Measurements from ENCODE around the gene PDGFB.

PDGFB gene

DNA sequence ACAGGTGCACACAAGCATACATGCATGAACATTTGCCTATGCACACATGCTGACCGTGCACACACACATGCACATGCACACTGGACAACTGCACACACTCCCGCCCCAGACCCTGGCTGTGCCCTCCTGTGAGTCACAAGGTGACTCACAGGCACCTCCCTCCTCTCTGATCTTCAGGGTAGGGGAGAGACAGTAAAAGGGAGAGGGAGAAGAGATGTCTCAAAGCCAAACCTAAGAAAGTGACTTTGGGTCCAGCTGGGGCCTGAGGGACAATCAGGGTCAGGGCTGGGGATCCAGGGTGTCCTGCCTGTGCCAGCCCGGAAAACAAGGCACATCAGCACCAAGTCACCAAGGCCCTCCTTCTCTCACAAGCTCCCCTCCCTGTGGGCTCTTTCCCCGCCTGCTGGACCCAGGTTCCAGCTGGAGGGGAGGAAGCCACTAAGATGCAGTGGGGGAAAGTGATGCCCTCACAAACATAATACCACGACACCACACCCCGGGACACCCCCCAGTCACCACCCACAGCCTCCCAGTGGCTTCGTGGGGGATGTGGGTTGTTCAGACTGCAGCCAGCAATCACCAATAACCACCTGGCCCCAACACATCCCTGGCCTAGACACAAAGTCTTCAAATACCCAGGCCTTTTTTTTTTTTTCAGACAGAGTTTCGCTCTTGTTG is 39.3 kb downstream of the PDGFB start:
- Histone ChIP-seq H3K4me3 (ENCODE audit: low read depth in 1 of 2, low read length in 1 of 2) (no peak overlapping the region), H3K27me3 (peaks cover 25% of the 10 kb centered on the region), H3K27ac (no peak overlapping the region), H3K4me1 (ENCODE audit: control insufficient read depth in 1 of 2, insufficient read depth in 1 of 2, low read depth in 1 of 2, low read length in 1 of 2) (no peaks in the 10 kb centered on the region), H3K36me3 (no peaks in the 10 kb centered on the region), H3K9me3 (no peaks in the 10 kb centered on the region)
- no peak for TF ChIP-seq CTCF (IDR thresholded peaks at IDR 0.05)

DNA sequence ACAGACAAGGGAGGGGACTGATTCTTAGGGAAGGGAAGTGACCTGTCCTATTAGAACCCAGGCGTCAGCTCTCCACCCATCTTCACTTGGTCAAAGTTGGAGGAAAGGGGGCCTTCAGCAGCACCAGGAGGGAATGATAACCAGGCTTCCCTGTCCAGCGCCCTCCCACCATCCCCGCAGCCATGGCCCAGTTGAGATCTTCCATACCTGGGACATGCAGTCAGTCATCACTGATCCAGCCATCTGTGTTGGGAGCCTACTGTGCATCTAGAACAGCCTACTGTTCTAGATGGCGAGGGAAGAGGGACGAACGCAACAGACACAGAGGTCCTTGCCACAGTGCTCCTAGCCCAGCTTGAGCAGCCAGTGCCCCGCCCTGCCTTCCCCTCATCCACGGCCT is 40.6 kb downstream of the PDGFB start:
- no peak for TF ChIP-seq CTCF (IDR thresholded peaks at IDR 0.05)
- Histone ChIP-seq H3K4me1 (ENCODE audit: control insufficient read depth in 1 of 2, insufficient read depth in 1 of 2, low read depth in 1 of 2, low read length in 1 of 2) (no peaks in the 10 kb centered on the region), H3K36me3 (no peaks in the 10 kb centered on the region), H3K27me3 (peaks cover 26% of the 10 kb centered on the region), H3K9me3 (no peaks in the 10 kb centered on the region), H3K4me3 (ENCODE audit: low read depth in 1 of 2, low read length in 1 of 2) (no peak overlapping the region), H3K27ac (no peak overlapping the region)

DNA sequence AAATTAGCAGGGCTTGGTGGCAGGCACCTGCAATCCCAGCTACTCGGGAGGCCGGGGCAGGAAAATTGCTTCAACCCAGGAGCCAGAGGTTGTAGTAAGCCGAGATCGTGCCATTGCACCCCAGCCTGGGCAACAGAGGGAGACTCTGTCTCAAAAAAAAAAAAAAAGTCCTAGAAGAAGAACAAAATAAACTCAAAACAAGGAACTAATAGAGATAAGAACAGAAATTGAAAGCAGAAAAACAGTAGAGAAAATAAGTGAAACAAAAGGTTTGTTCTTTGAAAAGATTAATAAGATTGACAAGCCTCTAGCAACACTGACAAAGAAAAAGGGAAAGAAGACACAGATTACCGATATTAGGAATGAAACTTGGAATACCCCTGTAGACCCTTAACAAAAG is 47.2 kb downstream of the PDGFB start:
- peaks cover 47% of the 10 kb centered on the region for H3K27me3 ChIP-seq
- H3K36me3 ChIP-seq, result no peaks in the 10 kb centered on the region
- no peak overlapping the region for H3K4me3 ChIP-seq (ENCODE audit: low read depth in 1 of 2, low read length in 1 of 2)
- no peaks in the 10 kb centered on the region for H3K9me3 ChIP-seq
- H3K4me1 ChIP-seq (ENCODE audit: control insufficient read depth in 1 of 2, insufficient read depth in 1 of 2, low read depth in 1 of 2, low read length in 1 of 2), result peaks cover 0 to 4% of the 10 kb centered on the region in 2 experiments
- TF ChIP-seq CTCF (IDR thresholded peaks at IDR 0.05), result no peak
- no peak overlapping the region for H3K27ac ChIP-seq

DNA sequence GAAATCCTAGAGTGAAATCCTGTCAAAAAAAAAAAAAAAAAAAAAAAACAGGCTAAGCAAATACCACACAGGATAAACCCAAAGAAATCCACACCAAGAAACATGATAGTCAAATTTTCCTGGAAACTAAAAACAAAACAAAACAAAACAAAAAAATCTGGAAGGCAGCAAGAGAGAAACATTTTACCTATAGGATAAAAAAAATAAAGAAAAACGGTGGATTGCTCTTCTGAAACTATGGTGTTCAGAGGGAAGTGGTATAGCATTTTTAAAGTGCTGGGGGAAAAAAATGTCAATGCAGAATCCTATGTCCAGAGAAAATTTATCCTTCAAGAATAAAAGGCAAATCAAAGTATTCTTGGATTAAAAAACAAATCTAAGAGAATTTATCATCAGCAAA is 50.7 kb downstream of the PDGFB start:
- H3K9me3 ChIP-seq, result no peaks in the 10 kb centered on the region
- peaks cover 0 to 4% of the 10 kb centered on the region in 2 experiments for H3K4me1 ChIP-seq (ENCODE audit: control insufficient read depth in 1 of 2, insufficient read depth in 1 of 2, low read depth in 1 of 2, low read length in 1 of 2)
- TF ChIP-seq CTCF (IDR thresholded peaks at IDR 0.05), result no peak
- H3K27ac ChIP-seq, result no peak overlapping the region
- no peaks in the 10 kb centered on the region for H3K36me3 ChIP-seq
- H3K27me3 ChIP-seq, result peaks cover 73% of the 10 kb centered on the region
- no peak overlapping the region for H3K4me3 ChIP-seq (ENCODE audit: low read depth in 1 of 2, low read length in 1 of 2)

DNA sequence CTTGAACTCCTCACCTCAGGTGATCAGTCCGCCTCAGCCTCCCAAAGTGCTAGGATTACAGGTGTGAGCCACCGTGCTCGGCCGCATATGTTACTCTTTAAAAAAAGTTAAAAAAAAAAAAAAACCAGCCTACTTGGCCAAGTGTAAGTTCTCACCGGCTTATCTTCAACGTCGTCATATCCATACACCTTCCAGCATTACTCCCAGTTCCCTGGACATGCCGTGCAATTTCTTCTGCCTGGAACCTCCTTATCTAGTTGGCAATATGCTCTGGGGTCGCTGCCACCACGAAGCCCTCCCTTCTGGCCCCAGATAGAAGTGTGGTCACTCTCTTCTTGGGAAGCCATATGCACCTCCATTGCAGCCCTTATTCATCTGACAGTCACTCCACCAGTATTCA is 56.0 kb downstream of the PDGFB start:
- Histone ChIP-seq H3K4me1 (ENCODE audit: control insufficient read depth in 1 of 2, insufficient read depth in 1 of 2, low read depth in 1 of 2, low read length in 1 of 2) (peaks cover 10% of the 10 kb centered on the region in 2 experiments), H3K27me3 (peaks cover 69% of the 10 kb centered on the region), H3K36me3 (no peaks in the 10 kb centered on the region), H3K9me3 (no peaks in the 10 kb centered on the region), H3K27ac (no peak overlapping the region), H3K4me3 (ENCODE audit: low read depth in 1 of 2, low read length in 1 of 2) (no peak overlapping the region)
- no peak for TF ChIP-seq CTCF (IDR thresholded peaks at IDR 0.05)

All from neutrophil (primary cell).